SK-N-SH treated with all-trans-retinoic acid at 6 μM for 48 hours (cell line): ENCODE results near the gene DENND5A.

Source experiments
- ATAC-seq: fragments of 200-7000 bp; cut with Tn5 transposase; 3 replicates; pipeline ENCODE4 v1.9.1; 2020; ENCODE audit warnings: mild to moderate bottlenecking, moderate library complexity
- ARNTL ChIP-seq: fragments of 450-650 bp; formaldehyde crosslinking; IDR thresholded peaks from 2 replicates; pipeline ENCODE4 v1.5.0; 2020; ENCODE audit warnings: low read depth, mild to moderate bottlenecking, moderate library complexity, borderline replicate concordance
- BACH2 ChIP-seq: fragments of 250-450 bp; sonication (Bioruptor Pico); IDR thresholded peaks from 2 replicates; pipeline ENCODE4 v1.9.0; 2021; ENCODE audit warnings: mild to moderate bottlenecking, borderline replicate concordance
- CSDC2 ChIP-seq: fragments of 250-450 bp; sonication (Bioruptor Pico); IDR thresholded peaks from 2 replicates; pipeline ENCODE4 v1.5.0; 2020; ENCODE audit warnings: mild to moderate bottlenecking, moderate library complexity
- CSRNP3 ChIP-seq: fragments of 250-450 bp; sonication (Bioruptor Pico); IDR thresholded peaks from 2 replicates; pipeline ENCODE4 v1.5.1; 2021; ENCODE audit warnings: mild to moderate bottlenecking, moderate library complexity
- ESRRG ChIP-seq: fragments of 250-450 bp; sonication (Bioruptor Pico); IDR thresholded peaks from 2 replicates; pipeline ENCODE4 v1.6.1; 2021; ENCODE audit warnings: mild to moderate bottlenecking
- GLIS3 ChIP-seq: fragments of 250-450 bp; sonication (Bioruptor Pico); IDR thresholded peaks from 2 replicates; pipeline ENCODE4 v1.5.0; 2020; ENCODE audit warnings: mild to moderate bottlenecking, moderate library complexity
- ISL1 ChIP-seq: fragments of 250-450 bp; sonication (Bioruptor Pico); IDR thresholded peaks from 2 replicates; pipeline ENCODE4 v2.1.2; 2022; ENCODE audit warnings: mild to moderate bottlenecking, moderate library complexity
- OSR1 ChIP-seq: fragments of 250-450 bp; sonication (Bioruptor Pico); IDR thresholded peaks from 2 replicates; pipeline ENCODE4 v1.8.0; 2022; ENCODE audit warnings: moderate library complexity, mild to moderate bottlenecking, inconsistent platforms
- PATZ1 ChIP-seq: fragments of 250-450 bp; sonication (Bioruptor Pico); IDR thresholded peaks from 2 replicates; pipeline ENCODE4 v1.8.0; 2020; ENCODE audit warnings: mild to moderate bottlenecking, moderate library complexity, borderline replicate concordance
- POU6F1 ChIP-seq: fragments of 250-450 bp; sonication (Bioruptor Pico); IDR thresholded peaks from 2 replicates; pipeline ENCODE4 v1.8.0; 2021; ENCODE audit warnings: low read depth, mild to moderate bottlenecking, moderate library complexity, borderline replicate concordance
- PPARA ChIP-seq: fragments of 250-450 bp; sonication (Bioruptor Pico); IDR thresholded peaks from 2 replicates; pipeline ENCODE4 v1.5.0; 2020; ENCODE audit warnings: mild to moderate bottlenecking, borderline replicate concordance
- SNAI2 ChIP-seq: fragments of 250-450 bp; sonication (Bioruptor Pico); IDR thresholded peaks from 2 replicates; pipeline ENCODE4 v1.5.0; 2020; ENCODE audit warnings: mild to moderate bottlenecking, moderate library complexity
- TCF4 ChIP-seq: fragments of 250-450 bp; sonication (Bioruptor Pico); IDR thresholded peaks from 2 replicates; pipeline ENCODE4 v1.8.0; 2021; ENCODE audit warnings: mild to moderate bottlenecking, moderate library complexity, borderline replicate concordance
- TSHZ2 ChIP-seq: fragments of 250-450 bp; sonication (Bioruptor Pico); IDR thresholded peaks from 2 replicates; pipeline ENCODE4 v1.5.0; 2020; ENCODE audit warnings: mild to moderate bottlenecking, moderate library complexity
- ZC3H10 ChIP-seq: fragments of 250-450 bp; sonication (Bioruptor Pico); IDR thresholded peaks from 2 replicates; pipeline ENCODE4 v1.5.1; 2021; ENCODE audit warnings: mild to moderate bottlenecking, moderate library complexity
- ZFP3 ChIP-seq: fragments of 250-450 bp; sonication (Bioruptor Pico); IDR thresholded peaks from 2 replicates; pipeline ENCODE4 v1.5.0; 2020; ENCODE audit warnings: mild to moderate bottlenecking, moderate library complexity
- ZFP30 ChIP-seq: fragments of 450-650 bp; formaldehyde crosslinking; IDR thresholded peaks from 2 replicates; pipeline ENCODE4 v1.5.0; 2022; ENCODE audit warnings: mild to moderate bottlenecking, moderate library complexity
- ZNF565 ChIP-seq: fragments of 450-650 bp; formaldehyde crosslinking; conservative IDR thresholded peaks from 2 replicates; pipeline ENCODE4 v1.5.0; 2020; ENCODE audit warnings: low read depth, mild to moderate bottlenecking, moderate library complexity
- ZNF70 ChIP-seq: fragments of 450-650 bp; formaldehyde crosslinking; IDR thresholded peaks from 2 replicates; pipeline ENCODE4 v1.5.0; 2020; ENCODE audit warnings: mild to moderate bottlenecking, moderate library complexity
- ZNF8 ChIP-seq: fragments of 450-650 bp; formaldehyde crosslinking; IDR thresholded peaks from 2 replicates; pipeline ENCODE4 v1.5.0; 2020; ENCODE audit warnings: mild to moderate bottlenecking, moderate library complexity

The DENND5A gene

GRCh38 chr11:9177438-9178091, 87.6 kb downstream of the DENND5A start:
- no peak for TF ChIP-seq ZNF8 (CRISPR knock-in tag)
- TF ChIP-seq OSR1 (CRISPR knock-in tag), result no peak
- TF ChIP-seq ZFP3 (CRISPR knock-in tag), result no peak
- no peak for TF ChIP-seq ZC3H10 (CRISPR knock-in tag)
- no peak for TF ChIP-seq CSDC2 (CRISPR knock-in tag)
- no peak for TF ChIP-seq TCF4
- no peak for TF ChIP-seq PATZ1 (CRISPR knock-in tag)
- TF ChIP-seq TSHZ2, result no peak
- no peak for TF ChIP-seq ZNF565 (CRISPR knock-in tag)
- TF ChIP-seq, all 23 proteins: peak for 0
- ATAC-seq, result no peak

GRCh38 chr11:9176550-9176949, 88.6 kb downstream of the DENND5A start:
- no peak for ATAC-seq
- TF ChIP-seq SNAI2 (CRISPR knock-in tag) (no peak), GLIS3 (CRISPR knock-in tag) (no peak)

GRCh38 chr11:9176136-9176535, 89.0 kb downstream of the DENND5A start:
- no peak for TF ChIP-seq ZNF565 (CRISPR knock-in tag)
- no peak for TF ChIP-seq GLIS3 (CRISPR knock-in tag)
- no peak for TF ChIP-seq ESRRG (CRISPR knock-in tag)
- peak; percentile 39; the same call in 1 of the 3 replicates for ATAC-seq

- ATAC-seq, result no peak
- TF ChIP-seq CSDC2 (CRISPR knock-in tag), result no peak
- no peak for TF ChIP-seq TCF4
- TF ChIP-seq GLIS3 (CRISPR knock-in tag), result no peak
- TF ChIP-seq ESRRG (CRISPR knock-in tag), result no peak
- no peak for TF ChIP-seq ZFP30
- TF ChIP-seq ZC3H10 (CRISPR knock-in tag), result no peak
- TF ChIP-seq OSR1 (CRISPR knock-in tag), result no peak
- TF ChIP-seq, all 23 proteins: peak for 0
These were observed 92.8 kb downstream of the DENND5A start for GRCh38 chr11:9172389-9172788.

GRCh38 chr11:9170450-9170849, 94.7 kb downstream of the DENND5A start:
- ATAC-seq, result peak; percentile 96
- TF ChIP-seq SNAI2 (CRISPR knock-in tag) (no peak), ARNTL (CRISPR knock-in tag) (no peak), CSRNP3 (CRISPR knock-in tag) (no peak), PPARA (CRISPR knock-in tag) (no peak), ESRRG (CRISPR knock-in tag) (no peak)
- TF ChIP-seq, all 23 proteins: peak for 0

- peak; percentile 20; the same call in 2 of the 3 replicates for ATAC-seq
- TF ChIP-seq ZNF70 (CRISPR knock-in tag), result no peak
- no peak for TF ChIP-seq ARNTL (CRISPR knock-in tag)
- no peak for TF ChIP-seq ZFP3 (CRISPR knock-in tag)
- TF ChIP-seq TSHZ2, result no peak
- no peak for TF ChIP-seq ISL1 (CRISPR knock-in tag)
- TF ChIP-seq GLIS3 (CRISPR knock-in tag), result no peak
- TF ChIP-seq ZFP30, result no peak
- no peak for TF ChIP-seq BACH2 (CRISPR knock-in tag)
- no peak for TF ChIP-seq POU6F1 (CRISPR knock-in tag)
- TF ChIP-seq ESRRG (CRISPR knock-in tag), result no peak
These were observed 95.4 kb downstream of the DENND5A start for GRCh38 chr11:9169595-9170295.
